ENCODE measurements around the gene FKBP1B.
"Not testable (repeated sequence)": the region's sequence is repeated elsewhere in the genome, so short reads cannot be mapped to it uniquely, and the experiment has no call there.

FKBP1B gene

DNA sequence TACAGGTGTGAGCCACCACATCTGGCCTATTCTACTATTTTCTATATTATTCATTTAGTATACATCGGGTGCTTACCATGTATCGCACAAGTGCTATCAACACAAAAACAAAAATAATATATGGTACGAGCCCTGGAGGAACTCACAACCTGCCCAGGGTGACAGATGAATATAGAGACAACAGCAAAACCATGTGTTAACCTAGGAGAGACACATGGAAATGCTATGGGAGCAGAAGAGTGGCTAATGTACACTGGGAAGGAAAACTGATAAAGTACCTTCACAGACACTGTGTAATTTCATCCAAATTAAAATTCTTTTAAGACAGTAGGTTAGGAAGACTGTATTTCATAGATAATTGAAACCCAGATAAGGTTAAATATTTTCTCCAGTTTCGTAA is 22.7 kb downstream of the FKBP1B start:
- DNase-seq = no peak

GRCh38 chr2:24073816-24074215 is 24.3 kb downstream of the FKBP1B start:
- DNase-seq = no peak

DNA sequence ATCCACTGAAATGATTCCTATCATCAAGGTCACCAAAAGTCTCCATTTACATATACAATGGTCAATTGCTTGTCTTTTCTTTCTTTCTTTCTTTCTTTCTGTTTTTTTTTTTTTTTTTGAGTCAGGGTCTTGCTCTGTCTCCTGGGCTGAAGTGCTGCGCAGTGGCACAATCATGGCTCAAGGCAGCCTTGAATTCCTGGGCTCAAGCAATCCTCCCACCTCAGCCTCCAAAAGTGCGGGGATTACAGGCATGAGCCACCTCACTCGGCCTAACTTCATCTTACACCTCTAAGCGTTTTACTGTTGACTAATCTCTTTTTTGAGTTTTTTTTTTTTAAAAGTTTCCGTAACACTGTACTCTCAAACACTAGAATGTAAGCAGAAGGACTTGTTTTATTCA is 25.7 kb downstream of the FKBP1B start:
- DNase-seq = no peak

DNA sequence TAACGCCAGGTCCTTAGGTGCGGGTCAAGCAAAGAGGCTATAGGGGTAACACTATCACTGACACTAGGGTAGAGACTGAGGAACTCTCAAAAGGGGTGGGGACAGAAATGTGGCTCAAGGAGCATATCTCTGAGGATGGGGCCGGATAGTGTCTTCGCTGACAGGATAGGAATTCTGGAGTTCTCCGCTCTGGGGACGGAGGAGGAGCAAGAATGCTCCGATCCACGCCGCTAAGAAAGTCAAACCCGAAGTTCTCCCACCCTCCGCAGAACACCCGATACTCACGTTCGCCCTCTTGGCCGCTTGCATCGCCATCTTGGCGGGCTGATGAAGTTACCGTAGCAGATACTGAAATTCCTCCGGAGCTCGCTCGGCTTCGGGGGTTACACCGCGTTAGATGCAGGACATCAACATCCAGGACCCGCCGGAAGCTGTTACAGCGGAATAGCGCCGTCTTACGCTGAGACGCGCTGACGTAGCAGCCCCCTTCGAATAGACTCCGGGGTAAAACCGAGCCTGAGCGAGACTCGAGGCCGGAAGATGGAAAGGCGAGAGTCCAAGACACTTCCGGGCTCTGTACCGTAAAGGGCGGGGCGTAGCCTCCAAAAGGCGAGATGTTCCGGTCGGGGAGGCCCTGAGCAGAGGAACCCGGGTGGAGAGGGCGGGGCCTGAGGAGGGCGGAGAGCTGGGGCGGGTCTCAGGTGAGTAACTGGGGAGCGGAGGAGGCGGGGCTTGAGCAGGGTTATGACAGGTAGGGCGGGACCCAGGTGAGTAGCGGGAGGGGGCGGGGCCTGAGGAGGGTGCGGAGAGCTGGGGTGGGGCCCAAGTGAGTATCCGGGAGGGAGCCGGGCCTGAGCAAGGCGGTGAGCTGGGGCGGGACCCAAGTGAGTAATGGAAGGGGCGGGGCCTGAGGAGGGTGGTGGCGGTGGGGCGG is 26.6 kb downstream of the FKBP1B start, which contains the start of gene SF3B6:
Gene SF3B6, minus strand, starts transcription at position 412 of the 934 bp plus-strand sequence. Its CDS starts 97 bp downstream, at position 315.
- peak; percentile 100 for DNase-seq

DNA sequence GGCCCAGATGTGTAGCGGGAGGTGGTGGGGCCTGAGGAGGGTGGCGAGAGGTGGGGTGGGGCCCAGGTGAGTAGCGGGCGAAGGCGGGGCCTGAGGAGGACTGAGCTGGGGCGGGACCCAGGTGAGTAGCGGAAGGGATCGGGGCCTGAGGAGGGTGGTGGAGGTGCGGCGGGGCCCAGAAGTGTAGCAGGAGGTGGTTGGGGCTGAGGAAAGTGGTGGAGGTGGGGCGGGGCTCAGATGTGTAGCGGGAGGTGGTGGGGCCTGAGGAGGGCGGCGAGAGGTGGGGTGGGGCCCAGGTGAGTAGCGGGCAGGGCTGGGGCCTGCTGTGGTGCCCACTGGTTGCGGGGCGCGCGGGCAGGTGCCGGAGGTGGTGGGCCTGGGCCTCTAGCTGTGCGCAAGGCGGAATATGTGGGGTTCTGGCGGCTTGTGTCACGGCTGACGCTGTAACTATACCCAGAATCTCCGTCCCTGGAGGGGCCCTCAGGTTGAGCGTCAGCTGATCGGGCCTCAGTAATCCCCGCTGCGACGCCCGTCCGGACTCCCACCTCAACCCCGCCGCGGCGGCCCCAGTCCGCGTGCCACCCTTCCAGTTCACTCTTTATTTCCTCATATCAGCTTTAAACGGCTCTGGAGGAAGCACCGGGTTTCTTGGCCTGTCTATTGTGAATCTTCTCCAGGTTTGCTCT is 27.5 kb downstream of the FKBP1B start:
- DNase-seq = no peak

DNA sequence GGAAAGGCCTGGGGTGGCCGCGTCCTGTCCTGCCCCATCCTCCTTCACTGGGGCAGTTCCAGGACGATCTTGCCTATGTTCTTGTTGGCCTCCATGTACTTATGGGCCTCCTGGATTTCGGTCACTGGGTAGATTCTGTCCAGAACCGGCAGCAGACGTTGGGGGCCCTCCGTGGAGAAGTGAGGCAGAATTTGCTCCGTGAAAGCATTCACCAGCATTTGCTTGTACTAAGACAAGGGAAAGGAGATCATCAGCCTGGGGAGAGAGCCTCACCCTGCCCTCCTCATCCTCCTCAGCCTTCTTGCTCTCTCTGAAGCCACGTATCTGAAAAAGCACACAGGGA is 28.0 kb downstream of the FKBP1B start:
- no peak for DNase-seq

GRCh38 chr2:24077879-24078278 is 28.3 kb downstream of the FKBP1B start:
- DNase-seq = no peak

- no peak for DNase-seq
Measured at GRCh38 chr2:24080701-24081100, 31.2 kb downstream of the FKBP1B start.

GRCh38 chr2:24082787-24083566 is 33.4 kb downstream of the FKBP1B start:
- no peak for DNase-seq

GRCh38 chr2:24083567-24084385 is 34.2 kb downstream of the FKBP1B start:
- DNase-seq = peak; percentile 65

GRCh38 chr2:24084386-24085199 is 35.1 kb downstream of the FKBP1B start, which contains the start of gene TP53I3:
Gene TP53I3, minus strand, starts transcription at chr2:24084834. Its CDS starts 508 bp downstream, at chr2:24084326.
- DNase-seq = peak; percentile 66

DNA sequence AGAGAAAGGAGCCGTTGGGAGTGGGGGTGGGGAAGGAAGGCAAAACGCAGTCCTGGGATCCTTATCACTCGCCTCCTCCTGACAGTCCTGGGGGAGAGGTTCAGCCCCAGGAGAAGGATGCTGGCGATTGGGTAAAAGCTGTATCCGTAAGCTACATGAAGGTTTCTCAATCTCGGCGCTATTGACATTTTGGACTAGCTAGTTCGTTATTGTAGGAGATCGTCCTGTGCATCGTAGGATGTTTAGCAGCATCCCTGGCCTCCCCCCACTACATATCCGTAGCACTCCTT is 35.6 kb downstream of the FKBP1B start:
- DNase-seq = no peak

- no peak for DNase-seq
Measured at GRCh38 chr2:24086241-24086640, 36.7 kb downstream of the FKBP1B start.

DNA sequence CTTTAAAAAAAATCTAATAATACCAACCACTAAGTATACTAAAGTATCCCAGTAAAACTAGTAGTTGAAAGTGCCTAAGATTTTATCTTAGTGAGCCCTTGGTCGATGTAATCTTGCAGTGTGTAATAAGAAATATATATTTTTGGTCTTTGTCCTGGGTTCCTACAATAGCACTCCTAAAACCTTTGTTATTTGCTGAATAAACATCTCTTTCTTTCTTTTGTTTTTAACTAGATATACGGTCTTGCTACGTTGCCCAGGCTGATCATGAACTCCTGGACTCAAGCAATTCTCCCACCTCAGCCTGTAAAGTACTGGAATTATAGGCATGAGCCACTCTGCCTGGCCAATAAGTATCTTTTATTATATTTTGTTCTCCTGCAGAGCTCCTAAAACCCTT is 37.5 kb downstream of the FKBP1B start:
- DNase-seq = no peak

DNA sequence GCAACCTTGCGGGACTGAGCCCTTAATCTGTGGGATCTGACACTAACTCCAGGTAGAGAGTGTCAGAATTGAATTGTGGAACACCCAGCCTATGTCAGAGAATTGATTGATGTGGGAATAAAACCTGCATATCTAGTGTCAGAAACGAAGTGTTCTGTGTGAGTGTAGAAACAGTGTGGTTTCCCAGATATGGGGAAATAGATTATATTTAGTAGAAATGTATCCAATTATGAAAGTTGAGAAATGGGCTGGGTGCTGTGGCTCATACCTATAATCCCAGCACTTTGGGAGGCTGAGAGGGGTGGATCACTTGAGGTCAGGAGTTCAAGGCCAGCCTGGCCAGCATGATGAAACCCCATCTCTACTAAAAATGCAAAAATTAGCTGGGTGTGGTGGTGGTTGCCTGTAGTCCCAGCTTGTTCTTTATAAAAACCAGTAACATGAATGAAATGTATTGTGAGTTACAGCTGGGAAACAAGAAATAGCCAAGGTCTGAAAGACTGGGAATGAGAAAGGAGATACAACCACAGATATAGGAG is 39.3 kb downstream of the FKBP1B start:
- no peak for DNase-seq

- not testable (repeated sequence) for DNase-seq
Measured at GRCh38 chr2:24093270-24093669, 43.7 kb downstream of the FKBP1B start.

- not testable (repeated sequence) for DNase-seq
Measured at GRCh38 chr2:24095171-24095677, 45.7 kb downstream of the FKBP1B start.

DNA sequence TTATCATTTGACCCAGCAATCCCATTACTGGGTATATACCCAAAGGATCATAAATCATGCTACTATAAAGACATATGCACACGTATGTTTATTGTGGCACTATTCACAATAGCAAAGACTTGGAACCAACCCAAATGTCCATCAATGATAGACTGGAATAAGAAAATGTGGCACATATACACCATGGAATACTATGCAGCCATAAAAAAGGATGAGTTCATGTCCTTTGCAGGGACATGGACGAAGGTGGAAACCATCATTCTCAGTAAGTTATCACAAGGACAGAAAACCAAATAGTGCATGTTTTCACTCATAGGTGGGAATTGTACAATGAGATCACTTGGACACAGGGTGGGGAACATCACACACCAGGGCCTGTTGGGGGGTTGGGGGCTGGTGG is 51.2 kb downstream of the FKBP1B start:
- DNase-seq = not testable (repeated sequence)

- DNase-seq = no peak
Measured at GRCh38 chr2:24101992-24102391, 52.5 kb downstream of the FKBP1B start.

DNA sequence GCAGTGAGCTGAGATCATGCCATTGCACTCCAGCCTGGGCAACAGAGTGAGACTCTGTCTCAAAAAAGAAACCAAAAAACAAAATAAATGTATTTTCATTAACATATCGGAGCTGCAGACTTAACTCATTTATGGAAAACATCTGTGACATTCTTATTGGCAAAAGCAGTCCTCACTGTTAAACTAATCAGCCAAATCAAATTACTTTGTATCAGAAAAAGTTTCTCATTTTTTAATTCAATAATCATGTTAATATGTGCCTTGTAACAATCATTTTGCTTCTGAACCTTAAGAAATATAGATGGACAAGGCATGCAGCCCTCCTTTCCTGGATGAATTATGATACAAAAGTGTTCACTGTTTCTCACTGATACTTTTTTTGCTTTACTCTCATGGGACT is 53.1 kb downstream of the FKBP1B start:
- DNase-seq = no peak

- DNase-seq = no peak
Measured at GRCh38 chr2:24104110-24104650, 54.6 kb downstream of the FKBP1B start.

Data from NCI-H1436 (cell line).